ENCODE data around the gene ZNF341.
A peak's percentile ranks its signal among the peaks of the same experiment; 100 is the strongest.

ZNF341 gene

GRCh38 chr20:33811776-33812151 lies 80.0 kb downstream of the ZNF341 start:
- CTCF ChIA-PET: interaction anchor here (0.5 to 0.7 kb wide), 3 partner anchors 76 to 216 kb away, joined by 3 read pairs; no protein-coding TSS in a partner anchor
- no peaks in the 10 kb centered on the region for H3K4me1 ChIP-seq (ENCODE audit: control insufficient read depth, insufficient read depth, low read length)
- peaks cover 0 to 14% of the 10 kb centered on the region in 2 experiments; a peak in 1 of 3 replicates for H3K36me3 ChIP-seq (ENCODE audit: control insufficient read depth in 2 of 2, insufficient read depth in 1 of 2, low read length in 2 of 2)
- TF ChIP-seq ZNF391 (tag by site-specific recombination; IDR thresholded peaks at IDR 0.05; ENCODE audit: borderline replicate concordance, low read depth) (peak; percentile 66; the same call in 1 of the 2 replicates), ZFHX2 (tag by site-specific recombination; conservative IDR thresholded peaks at IDR 0.05) (peak; percentile 73), ZNF433 (tag by site-specific recombination; IDR thresholded peaks at IDR 0.05; ENCODE audit: low read depth) (no peak), ZNF18 (tag by site-specific recombination; IDR thresholded peaks at IDR 0.05) (no peak), ZBTB20 (tag by site-specific recombination; IDR thresholded peaks at IDR 0.05) (peak; percentile 60), PRDM1 (tag by site-specific recombination; IDR thresholded peaks at IDR 0.05) (peak; percentile 95), ZNF121 (tag by site-specific recombination; IDR thresholded peaks at IDR 0.05) (no peak), PRDM10 (tag by site-specific recombination; IDR thresholded peaks at IDR 0.05) (peak; percentile 57), ZXDB (tag by site-specific recombination; IDR thresholded peaks at IDR 0.05) (0 out of 2 replicates have a peak, but pooled peaks have one; percentile 8), GFI1B (tag by site-specific recombination; IDR thresholded peaks at IDR 0.05) (no peak), ZNF184 (tag by site-specific recombination; IDR thresholded peaks at IDR 0.05) (no peak), ZBTB48 (tag by site-specific recombination; IDR thresholded peaks at IDR 0.05) (peak; percentile 75; the same call in 1 of the 2 replicates), ZNF223 (tag by site-specific recombination; IDR thresholded peaks at IDR 0.05) (0 out of 2 replicates have a peak, but pooled peaks have one; percentile 7), ZSCAN5A (tag by site-specific recombination; IDR thresholded peaks at IDR 0.05) (no peak), PATZ1 (tag by site-specific recombination; IDR thresholded peaks at IDR 0.05) (0 out of 2 replicates have a peak, but pooled peaks have one; percentile 17), ZBTB17 (tag by site-specific recombination; IDR thresholded peaks at IDR 0.05) (peak; percentile 60), SP3 (tag by site-specific recombination; IDR thresholded peaks at IDR 0.05) (peak; percentile 18; the same call in 1 of the 2 replicates), EGR2 (tag by site-specific recombination; IDR thresholded peaks at IDR 0.05; ENCODE audit: low read depth) (peak; percentile 85), ZNF48 (tag by site-specific recombination; IDR thresholded peaks at IDR 0.05) (no peak), ZNF398 (tag by site-specific recombination; IDR thresholded peaks at IDR 0.05) (peak; percentile 35; the same call in 1 of the 2 replicates)
- TF ChIP-seq, protein P1, sequence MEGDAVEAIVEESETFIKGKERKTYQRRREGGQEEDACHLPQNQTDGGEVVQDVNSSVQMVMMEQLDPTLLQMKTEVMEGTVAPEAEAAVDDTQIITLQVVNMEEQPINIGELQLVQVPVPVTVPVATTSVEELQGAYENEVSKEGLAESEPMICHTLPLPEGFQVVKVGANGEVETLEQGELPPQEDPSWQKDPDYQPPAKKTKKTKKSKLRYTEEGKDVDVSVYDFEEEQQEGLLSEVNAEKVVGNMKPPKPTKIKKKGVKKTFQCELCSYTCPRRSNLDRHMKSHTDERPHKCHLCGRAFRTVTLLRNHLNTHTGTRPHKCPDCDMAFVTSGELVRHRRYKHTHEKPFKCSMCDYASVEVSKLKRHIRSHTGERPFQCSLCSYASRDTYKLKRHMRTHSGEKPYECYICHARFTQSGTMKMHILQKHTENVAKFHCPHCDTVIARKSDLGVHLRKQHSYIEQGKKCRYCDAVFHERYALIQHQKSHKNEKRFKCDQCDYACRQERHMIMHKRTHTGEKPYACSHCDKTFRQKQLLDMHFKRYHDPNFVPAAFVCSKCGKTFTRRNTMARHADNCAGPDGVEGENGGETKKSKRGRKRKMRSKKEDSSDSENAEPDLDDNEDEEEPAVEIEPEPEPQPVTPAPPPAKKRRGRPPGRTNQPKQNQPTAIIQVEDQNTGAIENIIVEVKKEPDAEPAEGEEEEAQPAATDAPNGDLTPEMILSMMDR (tag by site-specific recombination; IDR thresholded peaks at IDR 0.05): peak; percentile 31; the same call in 1 of the 2 replicates
- POLR2A ChIA-PET: interaction anchor here (1.4 to 3.4 kb wide), 2 partner anchors 8 to 182 kb away, joined by 4 to 13 read pairs; partner anchors contain the start of gene RALY
- peak overlapping the region; percentile 87 for H3K27ac ChIP-seq (ENCODE audit: extremely low read depth, low read depth, low read length)
- peak overlapping the region; percentile 56 for H3K4me3 ChIP-seq (ENCODE audit: low read depth, low read length)
- H3K9me3 ChIP-seq (ENCODE audit: control insufficient read depth, insufficient read depth, low read depth, low read length): no peaks in the 10 kb centered on the region

Data from HEK293 (cell line).